GM13977 (cell line): ENCODE measurements around the gene PTN.

Source experiments
- DNase-seq: peaks from one replicate; pipeline ENCODE4 v3.0.0; 2012; ENCODE audit warnings: low spot score
- in situ Hi-C: fragments of 300-500 bp; cut with MboI; formaldehyde crosslinking; loops from one replicate; pipeline ENCODE4 v1.12.0; 2022; ENCODE audit warnings: low sequenced_read_pairs, low pct_unique_long_range_greater_than_20kb, mixed read lengths, inconsistent platforms; ENCODE audit not compliant: unreplicated experiment
- TF ChIP-seq, protein P1 (sequence below): IDR thresholded peaks from 2 replicates; pipeline ENCODE4 v1.5.1; 2012; ENCODE audit warnings: mild to moderate bottlenecking, control low read depth; ENCODE audit not compliant: insufficient read depth; ENCODE audit errors: extremely low read depth, missing control alignments

The PTN gene

DNA sequence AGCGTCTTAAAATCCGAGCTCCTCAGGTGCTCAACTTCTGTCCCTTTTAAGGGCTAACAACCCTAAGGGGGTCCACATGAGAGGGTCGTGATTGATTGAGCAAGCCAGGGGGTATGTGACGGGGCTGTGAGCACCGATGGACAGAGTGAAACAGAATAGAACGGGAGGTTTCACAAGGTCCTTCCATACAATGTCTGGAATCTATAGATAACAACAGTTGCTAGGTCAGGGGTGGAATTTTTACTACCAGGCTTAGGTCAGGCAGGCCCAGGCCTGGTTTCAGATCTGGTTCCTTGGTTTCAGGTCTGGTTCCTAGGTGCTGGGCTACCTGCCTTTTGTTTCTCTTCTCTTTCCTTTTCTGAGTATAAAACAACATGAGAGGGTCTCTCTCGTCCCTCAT lies 80.9 kb downstream of the PTN start:
- no peak for DNase-seq
- in situ Hi-C loops, result no loop called here
- TF ChIP-seq, protein P1, sequence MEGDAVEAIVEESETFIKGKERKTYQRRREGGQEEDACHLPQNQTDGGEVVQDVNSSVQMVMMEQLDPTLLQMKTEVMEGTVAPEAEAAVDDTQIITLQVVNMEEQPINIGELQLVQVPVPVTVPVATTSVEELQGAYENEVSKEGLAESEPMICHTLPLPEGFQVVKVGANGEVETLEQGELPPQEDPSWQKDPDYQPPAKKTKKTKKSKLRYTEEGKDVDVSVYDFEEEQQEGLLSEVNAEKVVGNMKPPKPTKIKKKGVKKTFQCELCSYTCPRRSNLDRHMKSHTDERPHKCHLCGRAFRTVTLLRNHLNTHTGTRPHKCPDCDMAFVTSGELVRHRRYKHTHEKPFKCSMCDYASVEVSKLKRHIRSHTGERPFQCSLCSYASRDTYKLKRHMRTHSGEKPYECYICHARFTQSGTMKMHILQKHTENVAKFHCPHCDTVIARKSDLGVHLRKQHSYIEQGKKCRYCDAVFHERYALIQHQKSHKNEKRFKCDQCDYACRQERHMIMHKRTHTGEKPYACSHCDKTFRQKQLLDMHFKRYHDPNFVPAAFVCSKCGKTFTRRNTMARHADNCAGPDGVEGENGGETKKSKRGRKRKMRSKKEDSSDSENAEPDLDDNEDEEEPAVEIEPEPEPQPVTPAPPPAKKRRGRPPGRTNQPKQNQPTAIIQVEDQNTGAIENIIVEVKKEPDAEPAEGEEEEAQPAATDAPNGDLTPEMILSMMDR, result no peak

DNA sequence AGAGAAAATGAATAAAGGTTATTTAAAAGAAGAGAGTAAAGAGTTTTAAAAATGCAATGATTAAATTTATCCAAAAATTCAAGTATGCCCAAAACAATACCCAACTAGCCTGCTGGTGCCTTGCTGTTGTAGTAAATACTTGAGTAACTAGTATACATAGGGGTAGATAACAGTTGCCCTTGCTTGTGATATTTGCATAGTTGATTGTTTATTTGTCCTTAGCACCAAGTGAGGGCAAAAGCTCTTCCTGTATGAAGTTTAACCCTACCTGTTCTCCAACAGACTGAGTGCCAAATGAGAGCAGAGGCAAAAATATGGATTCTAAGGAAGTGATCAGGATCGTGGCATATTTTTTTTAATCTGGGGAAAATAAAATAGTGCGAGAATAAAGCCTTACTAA lies 85.0 kb downstream of the PTN start:
- DNase-seq, result no peak
- in situ Hi-C loops, result no loop called here
- TF ChIP-seq, protein P1, result no peak

DNA sequence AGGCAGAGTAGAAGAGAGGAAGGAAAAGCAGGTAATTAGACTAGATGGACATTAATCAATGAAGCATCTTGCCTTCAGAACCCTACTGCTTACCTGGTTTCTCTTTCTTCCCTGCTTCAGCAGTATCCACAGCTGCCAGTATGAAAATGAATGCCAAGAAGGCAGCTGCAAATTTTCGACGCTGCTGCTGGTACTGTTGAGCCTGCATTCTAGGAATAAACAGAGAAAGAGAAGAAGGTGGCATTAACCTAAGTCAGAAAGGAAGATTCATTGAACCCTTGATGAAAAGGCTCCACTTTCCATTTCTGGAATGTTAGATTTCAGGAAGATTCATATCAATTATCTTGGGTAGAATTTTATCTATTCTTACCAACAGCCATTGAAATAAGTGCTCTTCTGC lies 88.8 kb downstream of the PTN start:
- TF ChIP-seq, protein P1, result no peak
- in situ Hi-C loops, result no loop called here

DNA sequence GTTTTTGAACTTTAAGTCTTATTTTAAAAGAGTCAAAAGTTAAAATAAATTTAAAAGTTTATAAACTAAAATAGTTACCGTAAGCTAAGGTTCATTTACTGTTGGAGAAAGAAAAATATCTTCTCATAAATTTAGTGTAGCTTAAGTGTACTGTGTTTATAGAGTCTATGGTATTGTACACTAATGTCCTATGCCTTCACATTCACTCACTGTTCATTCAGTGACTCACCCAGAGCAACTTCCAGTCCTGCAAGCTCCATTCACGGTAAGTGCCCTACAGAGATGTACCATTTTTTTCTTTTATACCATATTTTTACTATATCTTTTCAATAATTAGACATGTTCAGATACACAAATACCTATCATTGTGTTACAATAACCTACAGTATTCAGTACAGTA lies 97.6 kb downstream of the PTN start:
- DNase-seq, result no peak
- TF ChIP-seq, protein P1, result no peak
- in situ Hi-C loops, result no loop called here

More for the DNA sequence above, 88.8 kb downstream of the PTN start:
- DNase-seq, result no peak

DNA sequence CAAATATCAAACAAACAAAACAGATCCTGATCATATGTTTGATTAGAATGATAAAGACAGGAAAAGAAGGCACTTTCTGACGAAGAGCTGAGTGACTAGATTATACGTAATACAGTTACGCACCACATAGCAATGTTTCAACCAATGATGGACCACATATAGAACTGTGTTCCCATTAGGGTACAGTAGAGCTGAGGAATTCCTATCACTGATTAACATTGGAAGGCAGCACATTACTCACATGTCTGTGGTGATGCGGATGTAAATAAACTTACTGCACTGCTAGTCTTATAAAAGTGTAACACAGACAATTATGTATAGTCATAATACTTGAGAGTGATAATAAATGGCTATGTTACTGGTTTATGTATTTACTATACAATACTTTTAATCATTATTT lies 98.3 kb downstream of the PTN start:
- DNase-seq, result no peak
- TF ChIP-seq, protein P1, result no peak
- in situ Hi-C loops, result no loop called here

DNA sequence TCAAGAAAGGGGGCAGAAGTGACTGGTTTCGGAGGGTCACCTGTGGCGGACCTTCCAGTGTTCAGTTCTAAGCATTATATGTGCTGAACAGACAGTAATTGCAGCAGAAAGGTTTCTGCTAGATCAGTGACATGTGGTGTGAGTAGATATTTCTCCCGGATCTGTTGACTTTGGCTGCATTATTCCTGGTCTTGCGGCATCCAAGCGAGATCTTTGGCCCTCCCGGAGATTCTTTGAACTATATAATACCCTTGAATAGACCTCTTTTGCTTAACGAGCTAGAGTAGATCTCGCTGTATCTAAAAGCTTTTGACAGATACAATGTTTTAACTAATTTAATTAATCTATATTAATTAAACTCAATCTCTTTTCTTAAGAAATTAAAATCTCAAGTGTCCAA lies 99.8 kb downstream of the PTN start:
- no peak for DNase-seq
- TF ChIP-seq, protein P1, result no peak
- in situ Hi-C loops, result no loop called here

DNA sequence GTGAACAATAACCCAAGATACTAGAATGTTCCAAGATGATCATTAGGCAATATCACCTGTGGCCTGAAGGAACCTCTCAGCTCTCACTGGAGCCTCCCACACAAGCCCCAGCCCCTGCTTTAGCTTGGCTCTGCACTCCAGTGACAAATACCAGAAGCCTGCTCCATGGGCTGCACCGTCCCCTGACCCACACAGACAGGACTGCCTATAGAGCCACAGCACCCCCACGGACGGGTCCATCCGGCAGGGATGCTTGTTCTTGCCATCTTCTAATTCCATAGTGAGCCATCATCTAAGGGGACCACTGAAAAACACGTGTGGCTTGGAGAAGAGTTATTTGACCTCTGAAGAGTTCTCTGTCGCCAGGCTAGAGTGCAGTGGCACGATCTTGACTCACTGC lies 100.9 kb downstream of the PTN start:
- in situ Hi-C loops, result no loop called here
- DNase-seq, result no peak
- TF ChIP-seq, protein P1, result no peak
